ENCODE results near the gene EEF1A2. TPM values are rescaled to one million over a fixed set of nuclear protein-coding genes. Genes with fewer than 3 reads are reported as not detected.

The EEF1A2 gene
- total and polyA plus RNA-seq, 7 experiments from 2014 or later, result 0.08 to 1.5 (median 0.53) TPM; not detected in 2

- H3K4me3 Mint-ChIP-seq, result peak overlapping the region in 1 of 10 donors; percentile 49
Measured at GRCh38 chr20:63458170-63459069, 40.5 kb downstream of the EEF1A2 start.

GRCh38 chr20:63457737-63458136 lies 41.1 kb downstream of the EEF1A2 start:
- Mint-ChIP-seq H3K27ac (no peak overlapping the region), H3K4me3 (peak overlapping the region in 1 of 10 donors; percentile 45), H3K9me3 (no peaks in the 10 kb centered on the region), H3K27me3 (peaks cover 20 to 41% (median 26%) of the 10 kb centered on the region in 5 donors), H3K4me1 (peaks cover 0 to 5% (median 0%) of the 10 kb centered on the region in 7 donors), H3K36me3 (no peaks in the 10 kb centered on the region)
- no peaks in the 10 kb centered on the region for H3K27me3 ChIP-seq (ENCODE audit: control insufficient read depth in 2 of 2, insufficient read depth in 2 of 2, low read length in 2 of 2)
- no peak overlapping the region for H3K27ac ChIP-seq (ENCODE audit: low read depth, low read length)
- no peak for DNase-seq
- H3K4me3 ChIP-seq (ENCODE audit: low read length), result no peak overlapping the region
- no peak for ATAC-seq
- H3K36me3 ChIP-seq (ENCODE audit: control insufficient read depth in 2 of 3, insufficient read depth in 3 of 3, low read length in 3 of 3), result no peaks in the 10 kb centered on the region
- no peaks in the 10 kb centered on the region for H3K9me3 ChIP-seq (ENCODE audit: control insufficient read depth in 2 of 3, low read length in 3 of 3)
- H3K4me1 ChIP-seq (ENCODE audit: control insufficient read depth in 2 of 2, insufficient read depth in 2 of 2, low read length in 2 of 2), result no peaks in the 10 kb centered on the region
- POLR2A ChIA-PET, result no interaction called here
- CTCF ChIA-PET, result no interaction called here
- intact Hi-C loops (cut with micrococcal nuclease), result no loop called here

More at GRCh38 chr20:63458170-63459069, 40.5 kb downstream of the EEF1A2 start:
- H3K27me3 Mint-ChIP-seq, result peaks cover 20 to 46% (median 30%) of the 10 kb centered on the region in 5 donors
- intact Hi-C loops (cut with micrococcal nuclease), result no loop called here
- DNase-seq (no peak), ATAC-seq (no peak)
- Histone ChIP-seq H3K27ac (ENCODE audit: low read depth, low read length) (no peak overlapping the region), H3K4me3 (ENCODE audit: low read length) (no peak overlapping the region), H3K36me3 (ENCODE audit: control insufficient read depth in 2 of 3, insufficient read depth in 3 of 3, low read length in 3 of 3) (no peaks in the 10 kb centered on the region), H3K9me3 (ENCODE audit: control insufficient read depth in 2 of 3, low read length in 3 of 3) (no peaks in the 10 kb centered on the region), H3K27me3 (ENCODE audit: control insufficient read depth in 2 of 2, insufficient read depth in 2 of 2, low read length in 2 of 2) (no peaks in the 10 kb centered on the region), H3K4me1 (ENCODE audit: control insufficient read depth in 2 of 2, insufficient read depth in 2 of 2, low read length in 2 of 2) (no peaks in the 10 kb centered on the region)
- H3K9me3 Mint-ChIP-seq, result no peaks in the 10 kb centered on the region
- CTCF ChIA-PET, result no interaction called here
- no peak overlapping the region for H3K27ac Mint-ChIP-seq
- peaks cover 0 to 5% (median 0%) of the 10 kb centered on the region in 7 donors for H3K4me1 Mint-ChIP-seq
- no peaks in the 10 kb centered on the region for H3K36me3 Mint-ChIP-seq
- POLR2A ChIA-PET, result no interaction called here

GRCh38 chr20:63456429-63457284 lies 42.2 kb downstream of the EEF1A2 start:
- DNase-seq (no peak), ATAC-seq (no peak)
- Mint-ChIP-seq H3K9me3 (no peaks in the 10 kb centered on the region), H3K4me3 (peak overlapping the region in 1 of 10 donors; percentile 33), H3K27me3 (peaks cover 16 to 40% (median 22%) of the 10 kb centered on the region in 5 donors), H3K27ac (peak overlapping the region in 1 of 9 donors; percentile 5), H3K36me3 (no peaks in the 10 kb centered on the region), H3K4me1 (peaks cover 0 to 5% (median 0%) of the 10 kb centered on the region in 7 donors)
- intact Hi-C loops (cut with micrococcal nuclease), result no loop called here
- H3K27me3 ChIP-seq (ENCODE audit: control insufficient read depth in 2 of 2, insufficient read depth in 2 of 2, low read length in 2 of 2), result no peaks in the 10 kb centered on the region
- ChIA-PET CTCF (no interaction called here), POLR2A (no interaction called here)
- H3K27ac ChIP-seq (ENCODE audit: low read depth, low read length), result no peak overlapping the region
- H3K36me3 ChIP-seq (ENCODE audit: control insufficient read depth in 2 of 3, insufficient read depth in 3 of 3, low read length in 3 of 3), result no peaks in the 10 kb centered on the region
- H3K9me3 ChIP-seq (ENCODE audit: control insufficient read depth in 2 of 3, low read length in 3 of 3), result no peaks in the 10 kb centered on the region
- H3K4me1 ChIP-seq (ENCODE audit: control insufficient read depth in 2 of 2, insufficient read depth in 2 of 2, low read length in 2 of 2), result no peaks in the 10 kb centered on the region
- no peak overlapping the region for H3K4me3 ChIP-seq (ENCODE audit: low read length)

- CTCF ChIA-PET, result no interaction called here
- intact Hi-C loops (cut with micrococcal nuclease), result no loop called here
- no peaks in the 10 kb centered on the region for H3K4me1 ChIP-seq (ENCODE audit: control insufficient read depth in 2 of 2, insufficient read depth in 2 of 2, low read length in 2 of 2)
Measured at GRCh38 chr20:63455568-63455859, 43.4 kb downstream of the EEF1A2 start.

GRCh38 chr20:63454731-63455567 lies 43.9 kb downstream of the EEF1A2 start:
- no peaks in the 10 kb centered on the region for H3K27me3 ChIP-seq (ENCODE audit: control insufficient read depth in 2 of 2, insufficient read depth in 2 of 2, low read length in 2 of 2)

More at GRCh38 chr20:63455568-63455859, 43.4 kb downstream of the EEF1A2 start:
- Histone ChIP-seq H3K9me3 (ENCODE audit: control insufficient read depth in 2 of 3, low read length in 3 of 3) (no peaks in the 10 kb centered on the region), H3K27me3 (ENCODE audit: control insufficient read depth in 2 of 2, insufficient read depth in 2 of 2, low read length in 2 of 2) (no peaks in the 10 kb centered on the region), H3K4me3 (ENCODE audit: low read length) (no peak overlapping the region), H3K36me3 (ENCODE audit: control insufficient read depth in 2 of 3, insufficient read depth in 3 of 3, low read length in 3 of 3) (no peaks in the 10 kb centered on the region), H3K27ac (ENCODE audit: low read depth, low read length) (no peak overlapping the region)
- no peaks in the 10 kb centered on the region for H3K9me3 Mint-ChIP-seq
- POLR2A ChIA-PET, result no interaction called here
- peaks cover 8 to 31% (median 17%) of the 10 kb centered on the region in 5 donors for H3K27me3 Mint-ChIP-seq
- DNase-seq, result no peak
- H3K4me3 Mint-ChIP-seq, result no peak overlapping the region
- no peaks in the 10 kb centered on the region for H3K36me3 Mint-ChIP-seq
- no peak overlapping the region for H3K27ac Mint-ChIP-seq
- no peak for ATAC-seq
- peaks cover 0 to 5% (median 0%) of the 10 kb centered on the region in 7 donors for H3K4me1 Mint-ChIP-seq

GRCh38 chr20:63452821-63453523 lies 45.9 kb downstream of the EEF1A2 start:
- ChIA-PET POLR2A (no interaction called here), CTCF (no interaction called here)
- Histone ChIP-seq H3K27ac (ENCODE audit: low read depth, low read length) (no peak overlapping the region), H3K27me3 (ENCODE audit: control insufficient read depth in 2 of 2, insufficient read depth in 2 of 2, low read length in 2 of 2) (no peaks in the 10 kb centered on the region), H3K36me3 (ENCODE audit: control insufficient read depth in 2 of 3, insufficient read depth in 3 of 3, low read length in 3 of 3) (no peaks in the 10 kb centered on the region), H3K4me3 (ENCODE audit: low read length) (no peak overlapping the region), H3K9me3 (ENCODE audit: control insufficient read depth in 2 of 3, low read length in 3 of 3) (no peaks in the 10 kb centered on the region), H3K4me1 (ENCODE audit: control insufficient read depth in 2 of 2, insufficient read depth in 2 of 2, low read length in 2 of 2) (no peaks in the 10 kb centered on the region)
- ATAC-seq (peak; percentile 21), DNase-seq (no peak)
- Mint-ChIP-seq H3K9me3 (no peaks in the 10 kb centered on the region), H3K4me3 (peak overlapping the region in 1 of 10 donors; percentile 35), H3K27me3 (peaks cover 6 to 35% (median 13%) of the 10 kb centered on the region in 5 donors), H3K4me1 (peaks cover 0 to 5% (median 0%) of the 10 kb centered on the region in 7 donors), H3K27ac (no peak overlapping the region), H3K36me3 (no peaks in the 10 kb centered on the region)
- intact Hi-C loops (cut with micrococcal nuclease), result no loop called here

More at GRCh38 chr20:63454731-63455567, 43.9 kb downstream of the EEF1A2 start:
- H3K36me3 Mint-ChIP-seq, result no peaks in the 10 kb centered on the region
- H3K27me3 Mint-ChIP-seq, result peaks cover 6 to 27% (median 17%) of the 10 kb centered on the region in 5 donors
- peak overlapping the region in 2 of 10 donors; percentile 51 to 54 for H3K4me3 Mint-ChIP-seq
- H3K36me3 ChIP-seq (ENCODE audit: control insufficient read depth in 2 of 3, insufficient read depth in 3 of 3, low read length in 3 of 3), result no peaks in the 10 kb centered on the region
- H3K4me1 ChIP-seq (ENCODE audit: control insufficient read depth in 2 of 2, insufficient read depth in 2 of 2, low read length in 2 of 2), result no peaks in the 10 kb centered on the region
- no peak overlapping the region for H3K27ac Mint-ChIP-seq
- no peaks in the 10 kb centered on the region for H3K9me3 ChIP-seq (ENCODE audit: control insufficient read depth in 2 of 3, low read length in 3 of 3)
- ATAC-seq (no peak), DNase-seq (no peak)
- CTCF ChIA-PET, result no interaction called here
- no peaks in the 10 kb centered on the region for H3K9me3 Mint-ChIP-seq
- POLR2A ChIA-PET, result no interaction called here
- H3K27ac ChIP-seq (ENCODE audit: low read depth, low read length), result no peak overlapping the region
- H3K4me3 ChIP-seq (ENCODE audit: low read length), result no peak overlapping the region
- H3K4me1 Mint-ChIP-seq, result peaks cover 0 to 5% (median 0%) of the 10 kb centered on the region in 7 donors
- intact Hi-C loops (cut with micrococcal nuclease), result no loop called here
